ENCODE data around the gene IDH3B.

IDH3B gene

DNA sequence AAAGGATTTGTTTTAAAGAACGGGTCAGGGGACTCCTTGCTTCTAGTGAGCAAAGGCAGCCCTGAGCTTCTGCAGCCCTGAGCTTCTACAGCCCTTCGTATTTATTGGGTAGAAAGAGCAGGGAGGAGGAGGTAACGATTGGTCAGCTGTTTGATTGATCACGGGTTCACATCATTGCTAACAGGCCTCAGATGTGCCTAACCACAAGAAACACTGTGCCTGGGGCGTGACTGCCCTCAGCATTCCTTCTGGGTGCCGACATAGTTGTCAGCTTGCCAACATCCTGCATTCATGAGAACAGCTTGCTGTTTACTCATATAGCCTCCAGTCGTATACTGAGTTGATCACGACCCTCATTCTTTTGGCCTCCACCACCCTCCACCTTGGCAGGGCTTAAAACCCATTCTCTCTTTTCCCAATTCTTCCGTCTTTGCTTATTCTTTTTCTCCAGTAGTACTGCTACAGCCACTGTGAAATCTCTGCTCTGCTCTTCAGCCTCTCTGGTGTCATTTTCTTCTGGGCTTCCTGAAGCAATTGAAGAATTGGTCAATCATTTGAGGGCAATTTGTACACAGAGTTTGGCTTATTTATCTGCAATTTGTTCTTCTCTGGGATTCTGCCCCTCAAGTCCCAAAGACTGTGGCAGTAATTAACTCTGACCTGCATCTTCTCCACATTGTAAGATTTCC, 37.0 kb downstream of the IDH3B start:
- TF ChIP-seq, protein P1, sequence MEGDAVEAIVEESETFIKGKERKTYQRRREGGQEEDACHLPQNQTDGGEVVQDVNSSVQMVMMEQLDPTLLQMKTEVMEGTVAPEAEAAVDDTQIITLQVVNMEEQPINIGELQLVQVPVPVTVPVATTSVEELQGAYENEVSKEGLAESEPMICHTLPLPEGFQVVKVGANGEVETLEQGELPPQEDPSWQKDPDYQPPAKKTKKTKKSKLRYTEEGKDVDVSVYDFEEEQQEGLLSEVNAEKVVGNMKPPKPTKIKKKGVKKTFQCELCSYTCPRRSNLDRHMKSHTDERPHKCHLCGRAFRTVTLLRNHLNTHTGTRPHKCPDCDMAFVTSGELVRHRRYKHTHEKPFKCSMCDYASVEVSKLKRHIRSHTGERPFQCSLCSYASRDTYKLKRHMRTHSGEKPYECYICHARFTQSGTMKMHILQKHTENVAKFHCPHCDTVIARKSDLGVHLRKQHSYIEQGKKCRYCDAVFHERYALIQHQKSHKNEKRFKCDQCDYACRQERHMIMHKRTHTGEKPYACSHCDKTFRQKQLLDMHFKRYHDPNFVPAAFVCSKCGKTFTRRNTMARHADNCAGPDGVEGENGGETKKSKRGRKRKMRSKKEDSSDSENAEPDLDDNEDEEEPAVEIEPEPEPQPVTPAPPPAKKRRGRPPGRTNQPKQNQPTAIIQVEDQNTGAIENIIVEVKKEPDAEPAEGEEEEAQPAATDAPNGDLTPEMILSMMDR (IDR thresholded peaks at IDR 0.05; ENCODE audit: low read depth, low read length), result no peak
- peak; percentile 51 for DNase-seq (ENCODE audit: extremely low read depth, low read depth)

DNA sequence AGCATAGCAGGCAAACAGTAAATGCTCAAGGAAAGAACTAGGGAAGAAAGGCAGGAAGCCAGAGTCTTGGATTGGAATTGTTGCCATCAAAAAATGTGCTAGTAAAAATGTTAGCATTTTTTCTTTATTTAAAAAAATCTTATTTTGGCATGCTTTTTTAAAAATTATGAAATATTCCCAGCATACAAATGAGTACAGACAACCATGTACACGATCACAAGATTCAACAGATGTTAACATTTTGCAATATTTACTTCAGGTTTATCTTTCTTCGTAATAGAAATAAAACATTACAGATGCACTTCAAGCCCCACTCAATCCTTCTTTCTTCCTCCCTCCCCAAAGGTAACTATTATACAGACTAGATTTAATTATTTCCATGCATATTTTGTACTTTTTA, 39.0 kb downstream of the IDH3B start:
- TF ChIP-seq, protein P1 (IDR thresholded peaks at IDR 0.05; ENCODE audit: low read depth, low read length), result no peak

DNA sequence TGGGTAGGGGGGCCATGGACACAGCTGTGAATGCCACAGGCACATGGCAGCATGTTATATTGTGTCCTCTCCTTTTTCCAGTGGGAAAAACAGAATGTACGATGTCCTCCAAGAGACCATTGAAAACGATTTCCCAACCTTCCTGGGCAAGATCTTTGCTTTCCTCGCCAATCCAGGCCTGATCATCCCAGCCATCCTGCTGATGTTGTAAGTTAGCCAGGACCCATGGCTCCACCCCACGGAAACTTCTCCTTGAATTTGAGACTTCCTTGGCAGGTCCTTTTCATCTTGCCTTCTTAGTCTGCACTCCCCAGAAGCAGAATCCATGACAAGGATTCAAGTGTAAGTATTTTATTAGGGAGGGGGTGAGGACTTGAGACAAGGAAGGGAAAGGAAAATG, 39.8 kb downstream of the IDH3B start:
- no peak for DNase-seq (ENCODE audit: extremely low read depth, low read depth)
- TF ChIP-seq, protein P1 (IDR thresholded peaks at IDR 0.05; ENCODE audit: low read depth, low read length), result no peak

More for the DNA sequence above, 39.0 kb downstream of the IDH3B start:
- peak; percentile 3 for DNase-seq (ENCODE audit: extremely low read depth, low read depth)

DNA sequence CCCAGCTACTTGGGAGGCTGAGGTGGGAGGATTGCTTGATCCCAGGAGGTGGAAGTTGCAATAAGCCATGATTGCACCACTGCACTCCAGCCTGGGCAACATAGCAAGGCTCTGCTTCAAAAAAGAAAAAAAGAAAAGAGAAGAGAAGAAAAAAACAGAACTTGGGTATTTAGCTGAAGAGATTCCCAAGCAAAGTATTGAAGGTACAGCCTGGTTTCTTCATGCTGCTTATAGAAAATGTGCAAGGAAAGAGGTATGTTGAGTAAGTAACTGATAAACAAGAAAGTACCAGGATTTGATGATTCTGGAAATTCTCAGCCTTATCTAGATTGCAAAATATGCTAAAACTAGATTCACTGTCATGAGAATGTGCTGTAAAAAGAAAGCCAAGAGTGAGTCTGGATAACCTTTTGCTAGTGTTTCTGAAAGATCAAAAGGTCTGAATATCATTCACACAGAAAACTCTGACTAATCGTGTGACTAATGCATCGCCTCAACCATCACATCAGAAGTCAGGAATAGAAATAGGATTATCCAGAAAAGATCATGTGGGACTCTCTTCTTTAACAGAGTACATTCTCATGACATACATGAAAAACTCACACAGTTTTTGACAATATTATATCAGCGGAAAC, 43.9 kb downstream of the IDH3B start:
- TF ChIP-seq, protein P1 (IDR thresholded peaks at IDR 0.05; ENCODE audit: low read depth, low read length), result no peak
- DNase-seq (ENCODE audit: extremely low read depth, low read depth), result no peak

DNA sequence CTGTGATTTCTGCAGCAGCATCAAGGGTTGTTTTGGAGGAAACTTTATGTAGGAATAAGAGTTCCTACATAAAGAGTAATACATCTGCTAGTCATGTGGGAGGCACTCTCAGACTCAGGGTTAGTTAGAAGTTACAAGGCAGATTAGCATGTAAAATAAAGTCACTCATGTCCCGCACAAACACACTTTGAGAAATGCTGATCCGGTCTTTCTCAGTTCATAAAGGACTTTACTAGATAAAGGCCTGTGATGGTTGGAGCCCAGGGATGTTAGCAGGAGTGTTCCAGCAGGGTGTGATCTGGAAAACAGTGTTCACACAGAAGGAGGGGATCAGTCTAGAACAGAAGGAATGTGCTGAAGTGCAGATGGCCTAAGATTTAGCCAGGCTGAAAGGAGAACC, 44.7 kb downstream of the IDH3B start:
- no peak for DNase-seq (ENCODE audit: extremely low read depth, low read depth)
- TF ChIP-seq, protein P1 (IDR thresholded peaks at IDR 0.05; ENCODE audit: low read depth, low read length), result no peak

DNA sequence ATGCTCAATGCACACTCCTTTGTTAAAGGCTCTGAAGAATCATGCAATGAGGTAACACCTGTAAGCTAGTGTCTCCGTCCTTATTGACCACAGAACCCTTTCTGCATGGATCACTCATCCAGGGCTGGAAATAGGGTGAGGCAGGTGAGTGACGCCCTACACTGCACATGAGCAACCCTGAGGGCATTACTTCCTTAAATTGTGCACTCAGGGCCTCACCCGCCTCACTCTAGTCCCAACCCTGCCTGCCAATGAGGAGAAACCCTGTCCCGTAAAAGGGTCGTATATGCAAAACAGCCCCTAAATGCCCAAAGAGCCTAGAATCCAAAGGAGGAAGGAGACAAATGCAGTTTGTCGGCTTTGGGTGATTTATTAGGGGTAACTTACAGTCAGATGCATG, 45.2 kb downstream of the IDH3B start:
- no peak for DNase-seq (ENCODE audit: extremely low read depth, low read depth)
- TF ChIP-seq, protein P1 (IDR thresholded peaks at IDR 0.05; ENCODE audit: low read depth, low read length), result no peak

DNA sequence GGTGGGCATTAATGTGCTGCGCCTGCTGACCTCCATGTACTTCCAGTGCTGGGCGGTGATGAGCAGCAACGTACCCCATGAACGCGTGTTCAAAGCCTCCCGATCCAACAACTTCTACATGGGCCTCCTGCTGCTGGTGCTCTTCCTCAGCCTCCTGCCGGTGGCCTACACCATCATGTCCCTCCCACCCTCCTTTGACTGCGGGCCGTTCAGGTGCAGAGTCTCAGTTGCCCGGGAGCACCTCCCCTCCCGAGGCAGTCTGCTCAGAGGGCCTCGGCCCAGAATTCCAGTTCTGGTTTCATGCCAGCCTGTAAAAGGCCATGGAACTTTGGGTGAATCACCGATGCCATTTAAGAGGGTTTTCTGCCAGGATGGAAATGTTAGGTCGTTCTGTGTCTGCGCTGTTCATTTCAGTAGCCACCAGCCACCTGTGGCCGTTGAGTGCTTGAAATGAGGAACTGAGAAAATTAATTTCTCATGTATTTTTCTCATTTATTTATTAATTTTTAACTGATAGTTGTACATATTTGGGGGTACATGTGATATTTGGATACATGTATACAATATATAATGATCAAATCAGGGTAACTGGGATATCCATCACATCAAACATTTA, 46.8 kb downstream of the IDH3B start:
- TF ChIP-seq, protein P1 (IDR thresholded peaks at IDR 0.05; ENCODE audit: low read depth, low read length), result no peak
- DNase-seq (ENCODE audit: extremely low read depth, low read depth), result no peak
